Naive thymus-derived CD4-positive, alpha-beta T cell (primary cell): ENCODE results near the gene PTPRN2. TPM values are rescaled to one million over a fixed set of nuclear protein-coding genes. Genes with fewer than 3 reads are reported as not detected.

Source experiments
- ATAC-seq: fragments of 150-1000 bp; cut with Tn5 transposase; 2 replicates; pipeline ENCODE4 v1.10.0; 2021; ENCODE audit warnings: mild to moderate bottlenecking, moderate library complexity
- CTCF ChIA-PET: fragments of 350-600 bp; sonication (Branson Sonifier 250); formaldehyde crosslinking; loops from one replicate; lab custom pipeline; 2021; ENCODE audit warnings: antibody characterized with exemption; lab: Charles Lee
- POLR2A ChIA-PET: fragments of 350-600 bp; sonication (Branson Sonifier 250); formaldehyde crosslinking; loops from one replicate; lab custom pipeline; 2021; ENCODE audit warnings: antibody characterized with exemption, inconsistent platforms; lab: Charles Lee
- DNase-seq, 9 donors: peaks; one replicate each; pipeline versions ENCODE4 v3.0.0 to v3.0.0-alpha.2; 2020 to 2022; ENCODE audit warnings: mixed read lengths in 1 of 9
- H3K27ac ChIP-seq: one replicate; pipeline ENCODE4 v1.7.0; 2013; ENCODE audit warnings: mild to moderate bottlenecking, low read depth, low read length, moderate library complexity
- H3K27me3 ChIP-seq, 2 donors: one replicate each; pipeline ENCODE4 v1.7.0; 2013; ENCODE audit warnings: low read length in 2 of 2, mild to moderate bottlenecking in 2 of 2, moderate library complexity in 2 of 2; ENCODE audit not compliant: control insufficient read depth in 2 of 2, insufficient read depth in 2 of 2
- H3K36me3 ChIP-seq, 3 experiments: 1 replicate in 2 of 3; 2 replicates in 1 of 3; pipeline ENCODE4 v1.7.0; 2013; ENCODE audit warnings: low read length in 3 of 3, mild to moderate bottlenecking in 3 of 3, moderate library complexity in 1 of 3; ENCODE audit not compliant: insufficient read depth in 3 of 3, control insufficient read depth in 2 of 3
- H3K4me1 ChIP-seq, 2 donors: one replicate each; pipeline ENCODE4 v1.7.0; 2013; ENCODE audit warnings: low read length in 2 of 2, mild to moderate bottlenecking in 2 of 2, moderate library complexity in 1 of 2; ENCODE audit not compliant: control insufficient read depth in 2 of 2, insufficient read depth in 2 of 2
- H3K4me3 ChIP-seq: 2 replicates; pipeline ENCODE4 v1.7.0; 2013; ENCODE audit warnings: mild to moderate bottlenecking, low read length
- H3K9me3 ChIP-seq, 3 experiments: 1 replicate in 2 of 3; 2 replicates in 1 of 3; pipeline ENCODE4 v1.7.0; 2013; ENCODE audit warnings: low read length in 3 of 3; ENCODE audit not compliant: control insufficient read depth in 2 of 3
- H3K27ac Mint-ChIP-seq, 9 donors: one replicate each; pipeline ENCODE4 v1.8.0; 2020 to 2022; ENCODE audit warnings: mixed read lengths in 9 of 9, mild to moderate bottlenecking in 8 of 9, moderate library complexity in 5 of 9, inconsistent platforms in 2 of 9
- H3K27me3 Mint-ChIP-seq, 5 donors: one replicate each; pipeline ENCODE4 v1.8.0; 2021 to 2022; ENCODE audit warnings: mixed read lengths in 5 of 5, mild to moderate bottlenecking in 1 of 5
- H3K36me3 Mint-ChIP-seq, 5 donors: one replicate each; pipeline ENCODE4 v1.8.0; 2020 to 2022; ENCODE audit warnings: mixed read lengths in 5 of 5, mild to moderate bottlenecking in 3 of 5, inconsistent platforms in 1 of 5
- H3K4me1 Mint-ChIP-seq, 7 donors: one replicate each; pipeline ENCODE4 v1.8.0; 2020 to 2022; ENCODE audit warnings: mixed read lengths in 7 of 7, mild to moderate bottlenecking in 3 of 7, inconsistent platforms in 1 of 7
- H3K4me3 Mint-ChIP-seq, 10 donors: one replicate each; pipeline ENCODE4 v1.8.0; 2020 to 2022; ENCODE audit warnings: mild to moderate bottlenecking in 10 of 10, mixed read lengths in 10 of 10, moderate library complexity in 6 of 10, inconsistent platforms in 2 of 10
- H3K9me3 Mint-ChIP-seq, 11 donors: one replicate each; pipeline ENCODE4 v1.8.0; 2020 to 2022; ENCODE audit warnings: mixed read lengths in 11 of 11, mild to moderate bottlenecking in 4 of 11, inconsistent platforms in 1 of 11, moderate library complexity in 1 of 11
- intact Hi-C, 2 donors: fragments of 100-400 bp; cut with micrococcal nuclease; formaldehyde crosslinking; loops; one replicate each; pipeline ENCODE4 v1.15.1; 2023
- polyA plus RNA-seq, 2 donors: library from polyadenylated mRNA; unstranded; fragments of 300-500 nt; fragmentation: Illumina TruSeq; gene quantifications; one replicate each; pipeline ENCODE4 v1.2.3, GENCODE V29; 2021
- total RNA-seq, 6 experiments: library from RNA in 5 of 6; stranded (reverse) in 5 of 6; gene quantifications; 1 replicate in 5 of 6; 2 replicates in 1 of 6; pipeline ENCODE4 v1.2.3 and lab custom pipeline; 2021 to 2026

PTPRN2 gene
- total and polyA plus RNA-seq, 7 experiments from 2014 or later = 0.58 to 2.3 (median 1.4) TPM

DNA sequence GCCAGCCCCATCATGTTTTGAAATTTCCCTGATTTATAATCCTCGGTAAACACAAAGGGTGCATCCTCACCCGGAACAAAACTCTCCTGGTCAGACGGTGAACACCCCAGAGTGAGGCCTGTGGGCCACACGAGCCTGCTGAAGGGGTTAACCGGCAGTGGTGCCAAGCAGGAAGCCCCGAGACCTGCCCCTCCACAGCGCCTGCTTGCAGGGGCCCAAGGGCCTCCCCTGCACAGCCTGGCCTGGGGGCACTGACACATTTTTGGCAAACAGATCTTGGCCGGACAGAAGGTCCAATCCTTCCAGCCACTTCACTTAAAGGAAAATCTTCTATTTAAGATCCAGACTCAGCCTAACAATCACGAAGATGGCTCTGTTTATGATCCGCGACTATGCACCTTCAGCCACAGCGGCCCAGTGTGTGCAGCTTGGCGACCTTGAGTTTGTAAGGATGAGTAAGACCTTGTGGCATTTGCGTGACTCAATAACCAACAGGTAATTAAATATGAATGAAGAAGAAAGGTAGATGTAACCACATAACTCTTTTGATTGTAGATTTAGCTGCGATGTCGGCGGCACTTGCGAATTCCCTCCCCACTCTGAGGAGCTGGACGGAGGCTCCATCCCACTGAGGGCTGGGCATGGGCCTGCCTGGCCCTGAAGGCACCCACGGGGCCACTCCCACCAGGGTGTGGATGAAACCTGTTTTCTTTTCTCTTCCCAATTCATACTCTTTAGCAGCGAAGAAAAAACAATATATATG is 922.6 kb downstream of the PTPRN2 start:
- no peaks in the 10 kb centered on the region for H3K9me3 Mint-ChIP-seq
- no peaks in the 10 kb centered on the region for H3K36me3 Mint-ChIP-seq
- Histone ChIP-seq H3K27ac (no peak overlapping the region), H3K9me3 (no peaks in the 10 kb centered on the region), H3K36me3 (no peaks in the 10 kb centered on the region), H3K4me1 (peaks cover 0 to 26% of the 10 kb centered on the region in 2 donors), H3K27me3 (no peaks in the 10 kb centered on the region), H3K4me3 (no peak overlapping the region)
- ChIA-PET CTCF (interaction anchor here (0.6 kb wide), 1 partner anchor 38 kb away, joined by 4 read pairs; no protein-coding TSS in a partner anchor), POLR2A (no interaction called here)
- H3K27me3 Mint-ChIP-seq = peaks cover 0 to 23% (median 7%) of the 10 kb centered on the region in 5 donors
- intact Hi-C loops = loop anchor here in 1 of 2 donors (5.0 kb wide), 2 partner anchors 38 to 53 kb away; no protein-coding TSS in a partner anchor
- H3K27ac Mint-ChIP-seq = no peak overlapping the region
- ATAC-seq = no peak
- no peak overlapping the region for H3K4me3 Mint-ChIP-seq
- H3K4me1 Mint-ChIP-seq = peaks cover 10 to 34% (median 28%) of the 10 kb centered on the region in 7 donors
- no peak for DNase-seq

DNA sequence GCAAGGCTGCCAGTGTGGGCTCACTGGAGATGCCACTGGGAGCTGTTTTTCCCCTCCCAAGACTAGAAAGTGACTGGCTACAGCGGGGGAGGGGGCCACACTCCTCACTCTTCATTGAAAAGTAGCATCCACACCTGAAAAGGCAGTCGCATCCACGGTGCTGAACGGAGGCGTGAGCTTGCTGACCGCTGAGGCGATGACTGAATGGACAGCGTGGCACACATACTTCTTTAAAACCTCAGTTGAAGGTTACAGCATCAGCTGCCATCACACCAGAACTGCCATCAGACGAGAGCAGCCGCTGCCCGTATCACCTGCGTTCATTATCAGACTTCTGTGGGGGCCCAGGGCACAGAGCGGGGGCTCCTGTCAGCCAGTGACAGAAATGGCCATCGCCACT is 923.6 kb downstream of the PTPRN2 start:
- no peak overlapping the region for H3K27ac Mint-ChIP-seq
- Histone ChIP-seq H3K9me3 (no peaks in the 10 kb centered on the region), H3K4me3 (no peak overlapping the region), H3K27me3 (no peaks in the 10 kb centered on the region), H3K4me1 (peaks cover 0 to 18% of the 10 kb centered on the region in 2 donors), H3K27ac (no peak overlapping the region), H3K36me3 (no peaks in the 10 kb centered on the region)
- POLR2A ChIA-PET = interaction anchor here (0.7 kb wide), 1 partner anchor 28 kb away, joined by 4 read pairs; no protein-coding TSS in a partner anchor
- no peak overlapping the region for H3K4me3 Mint-ChIP-seq
- no peaks in the 10 kb centered on the region for H3K9me3 Mint-ChIP-seq
- no peak for ATAC-seq
- H3K27me3 Mint-ChIP-seq = peaks cover 0 to 14% (median 0%) of the 10 kb centered on the region in 5 donors
- DNase-seq = no peak
- peaks cover 13 to 29% (median 22%) of the 10 kb centered on the region in 7 donors for H3K4me1 Mint-ChIP-seq
- CTCF ChIA-PET = no interaction called here
- intact Hi-C loops = no loop called here
- H3K36me3 Mint-ChIP-seq = no peaks in the 10 kb centered on the region

DNA sequence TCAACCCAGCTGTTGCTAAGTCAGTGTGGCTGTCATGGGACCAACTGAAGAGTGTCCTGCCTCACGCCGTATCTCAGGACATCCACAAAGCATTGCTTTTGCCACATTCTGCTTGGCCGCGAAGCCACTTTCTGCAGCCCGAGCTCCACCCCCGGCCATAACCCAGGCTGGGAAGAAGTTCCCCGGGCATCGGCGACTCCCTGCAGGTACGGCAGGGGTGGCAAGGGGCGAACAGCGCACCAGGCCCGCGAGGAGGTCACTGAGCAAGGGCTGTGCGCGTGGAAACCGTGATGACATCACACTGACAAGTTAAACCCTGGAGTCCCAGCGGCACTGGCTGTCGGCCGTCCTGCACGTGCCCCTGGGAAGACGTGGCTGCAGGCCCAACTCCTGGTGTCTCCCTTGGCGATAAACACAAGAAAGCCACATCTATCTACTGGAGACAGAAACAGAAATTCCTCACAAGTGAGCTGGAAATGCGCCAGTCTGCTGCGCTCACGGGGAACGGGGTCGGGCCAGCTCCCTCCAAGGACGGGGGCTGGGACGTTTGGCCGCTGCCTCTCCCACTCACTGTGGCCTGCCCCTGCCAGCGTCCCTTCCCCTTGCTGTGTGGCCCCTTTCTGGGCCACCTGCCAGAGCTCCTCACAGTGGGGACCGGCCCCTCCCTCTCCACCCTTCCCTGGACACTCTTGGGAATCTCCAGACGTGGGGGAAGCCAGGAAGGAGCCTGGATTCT is 924.5 kb downstream of the PTPRN2 start:
- Histone ChIP-seq H3K9me3 (no peaks in the 10 kb centered on the region), H3K27ac (no peak overlapping the region), H3K36me3 (no peaks in the 10 kb centered on the region), H3K27me3 (no peaks in the 10 kb centered on the region), H3K4me1 (peaks cover 0 to 10% of the 10 kb centered on the region in 2 donors), H3K4me3 (no peak overlapping the region)
- Mint-ChIP-seq H3K4me3 (no peak overlapping the region), H3K36me3 (no peaks in the 10 kb centered on the region), H3K9me3 (no peaks in the 10 kb centered on the region), H3K27me3 (peaks cover 0 to 6% (median 0%) of the 10 kb centered on the region in 5 donors), H3K4me1 (peaks cover 7 to 21% (median 14%) of the 10 kb centered on the region in 7 donors), H3K27ac (no peak overlapping the region)
- CTCF ChIA-PET = no interaction called here
- no peak for DNase-seq
- POLR2A ChIA-PET = no interaction called here
- ATAC-seq = no peak
- intact Hi-C loops = no loop called here

DNA sequence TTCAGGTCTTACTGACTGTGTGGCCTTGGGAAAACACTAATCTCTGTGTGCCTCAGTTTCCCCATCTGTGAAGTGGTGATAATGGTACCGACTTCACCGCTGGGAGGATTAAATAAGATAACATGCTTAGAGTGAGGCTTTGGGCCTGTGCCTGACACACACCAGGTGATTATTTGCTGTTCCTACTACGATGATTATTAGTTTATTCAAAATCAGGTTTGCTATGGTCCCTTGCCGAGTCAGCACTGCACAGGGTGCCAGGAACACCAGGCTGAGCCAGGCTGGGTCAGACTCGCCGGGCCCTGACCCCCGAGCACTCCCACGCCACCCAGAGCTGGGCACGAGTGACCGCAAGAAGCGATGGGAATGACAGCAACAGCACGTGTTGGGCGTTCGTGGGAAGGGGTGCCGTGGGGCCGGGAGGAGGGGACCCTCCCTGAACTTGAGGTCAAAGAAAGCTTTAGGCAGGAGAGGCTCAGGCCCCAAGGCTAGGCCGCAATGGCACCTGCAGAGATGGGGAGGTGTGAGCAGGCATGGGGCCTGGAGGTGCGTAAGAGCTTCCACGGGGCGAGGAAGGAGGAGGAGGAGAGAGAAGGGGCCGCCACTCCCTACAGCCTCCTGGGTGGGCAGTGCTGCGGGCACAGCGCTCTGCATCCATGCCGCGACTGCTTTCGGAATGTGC is 925.4 kb downstream of the PTPRN2 start:
- H3K4me3 Mint-ChIP-seq = no peak overlapping the region
- Histone ChIP-seq H3K9me3 (no peaks in the 10 kb centered on the region), H3K36me3 (no peaks in the 10 kb centered on the region), H3K4me1 (peaks cover 0 to 5% of the 10 kb centered on the region in 2 donors), H3K4me3 (no peak overlapping the region), H3K27me3 (no peaks in the 10 kb centered on the region), H3K27ac (no peak overlapping the region)
- no peak overlapping the region for H3K27ac Mint-ChIP-seq
- ATAC-seq = no peak
- no peaks in the 10 kb centered on the region for H3K36me3 Mint-ChIP-seq
- H3K27me3 Mint-ChIP-seq = peaks cover 0 to 2% (median 0%) of the 10 kb centered on the region in 5 donors
- H3K9me3 Mint-ChIP-seq = no peaks in the 10 kb centered on the region
- POLR2A ChIA-PET = no interaction called here
- peaks cover 7 to 15% (median 11%) of the 10 kb centered on the region in 7 donors for H3K4me1 Mint-ChIP-seq
- intact Hi-C loops = no loop called here
- CTCF ChIA-PET = no interaction called here
- no peak for DNase-seq

DNA sequence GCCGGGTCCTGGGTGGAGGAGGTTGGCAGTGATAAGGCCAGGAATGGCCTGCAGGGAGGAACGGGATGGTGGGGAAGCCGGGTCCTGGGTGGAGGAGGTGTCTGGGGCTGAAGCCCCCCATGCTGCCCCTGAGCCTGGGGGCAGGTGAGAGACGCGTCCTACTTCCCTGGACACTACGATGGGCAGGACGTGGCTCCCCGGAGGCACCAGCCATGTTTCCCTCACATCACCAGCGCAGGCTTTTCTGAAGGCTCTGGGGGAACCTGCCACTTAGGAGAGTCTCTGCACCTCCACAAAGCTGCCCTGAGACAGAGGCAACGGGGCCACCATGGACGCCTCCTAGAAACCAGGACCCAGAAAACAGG is 926.0 kb downstream of the PTPRN2 start:
- Mint-ChIP-seq H3K4me1 (peaks cover 7 to 15% (median 11%) of the 10 kb centered on the region in 7 donors), H3K4me3 (no peak overlapping the region), H3K36me3 (no peaks in the 10 kb centered on the region), H3K9me3 (no peaks in the 10 kb centered on the region), H3K27ac (no peak overlapping the region), H3K27me3 (peaks cover 0 to 2% (median 0%) of the 10 kb centered on the region in 5 donors)
- Histone ChIP-seq H3K36me3 (no peaks in the 10 kb centered on the region), H3K27me3 (no peaks in the 10 kb centered on the region), H3K4me1 (peaks cover 0 to 5% of the 10 kb centered on the region in 2 donors), H3K27ac (no peak overlapping the region), H3K9me3 (no peaks in the 10 kb centered on the region), H3K4me3 (no peak overlapping the region)
- intact Hi-C loops = no loop called here
- no peak for DNase-seq
- ATAC-seq = no peak
- ChIA-PET CTCF (no interaction called here), POLR2A (no interaction called here)

DNA sequence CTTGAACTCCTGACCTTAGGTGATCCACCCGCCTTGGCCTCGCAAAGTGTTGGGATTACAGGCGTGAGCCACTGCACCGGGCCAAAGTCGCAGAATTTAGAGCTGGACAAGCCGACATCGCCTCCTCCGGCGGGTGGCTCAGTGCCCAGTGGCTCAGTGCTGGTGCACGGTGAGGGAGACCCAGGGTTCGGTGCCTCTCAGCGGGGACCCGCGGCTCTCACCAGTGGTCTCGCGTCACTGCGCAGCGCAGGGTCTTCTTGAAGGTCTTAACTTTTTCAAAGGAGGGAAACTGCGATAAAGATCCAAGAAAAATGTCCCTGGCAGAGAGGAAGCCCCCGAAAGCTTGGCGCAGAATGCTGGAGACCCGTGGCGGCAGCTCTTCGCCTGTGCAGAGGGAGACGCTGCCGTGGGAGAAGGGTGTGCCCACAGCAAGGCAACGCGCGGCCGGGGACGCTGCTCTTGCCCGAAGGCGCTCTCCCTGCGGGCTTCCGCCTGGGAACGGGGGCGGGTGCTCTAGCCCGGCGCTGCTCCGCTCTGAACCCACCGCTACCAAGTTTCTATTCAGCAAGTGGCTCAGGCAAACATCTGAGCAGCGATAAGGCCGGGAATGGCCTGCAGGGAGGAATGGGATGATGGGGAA is 926.5 kb downstream of the PTPRN2 start:
- intact Hi-C loops = no loop called here
- Mint-ChIP-seq H3K27ac (no peak overlapping the region), H3K9me3 (no peaks in the 10 kb centered on the region), H3K4me1 (peaks cover 7 to 15% (median 11%) of the 10 kb centered on the region in 7 donors), H3K27me3 (no peaks in the 10 kb centered on the region), H3K36me3 (no peaks in the 10 kb centered on the region), H3K4me3 (no peak overlapping the region)
- CTCF ChIA-PET = no interaction called here
- Histone ChIP-seq H3K27ac (no peak overlapping the region), H3K4me1 (peaks cover 0 to 5% of the 10 kb centered on the region in 2 donors), H3K27me3 (no peaks in the 10 kb centered on the region), H3K4me3 (no peak overlapping the region), H3K9me3 (no peaks in the 10 kb centered on the region), H3K36me3 (no peaks in the 10 kb centered on the region)
- POLR2A ChIA-PET = no interaction called here
- ATAC-seq (no peak), DNase-seq (peak in 1 of 9 donors; percentile 11)
